SK-N-SH (cell line): ENCODE data around the gene PSMC5. TPM values are rescaled to one million over a fixed set of nuclear protein-coding genes. Genes with fewer than 3 reads are reported as not detected.
A peak's percentile ranks its signal among the peaks of the same experiment; 100 is the strongest.

Source experiments
- CTCF ChIA-PET: fragments of 300-600, 350-600 bp; formaldehyde crosslinking; extraction: SDS; loops from one replicate; lab custom pipeline; 2021; lab: Yijun Ruan, JAX
- POLR2A ChIA-PET: fragments of 350-600 bp; sonication (Branson Sonifier 250); formaldehyde crosslinking; extraction: SDS; loops from one replicate; lab custom pipeline; 2020; ENCODE audit warnings: antibody characterized with exemption, inconsistent platforms; lab: Yijun Ruan, JAX
- DNase-seq: peaks from one replicate; pipeline ENCODE4 v3.0.0; 2012
- H2AFZ ChIP-seq: fragments of 200-600 bp; sonication (generic); 2 replicates; pipeline ENCODE4 v1.8.1; 2016; ENCODE audit warnings: antibody characterized with exemption, mild to moderate bottlenecking, low read depth
- H3F3A ChIP-seq: fragments of 200-600 bp; sonication (generic); replicated peaks from 2 replicates; pipeline ENCODE3; 2016; ENCODE audit warnings: antibody characterized with exemption, mild to moderate bottlenecking; ENCODE audit not compliant: insufficient read depth
- H3K27ac ChIP-seq, 2 experiments: fragments of 200-500 bp in 1 of 2; fragments of 200-600 bp in 1 of 2; sonication (Bioruptor generic) in 1 of 2; sonication (generic), shearing (Covaris generic) in 1 of 2; 2 replicates each; pipeline versions ENCODE4 v1.5.1 to v1.6.1; 2014 to 2016; ENCODE audit warnings: low read depth in 2 of 2, inconsistent platforms in 1 of 2, low read length in 1 of 2, mild to moderate bottlenecking in 1 of 2, mixed read lengths in 1 of 2
- H3K27me3 ChIP-seq: fragments of 200-600 bp; sonication (generic), shearing (Covaris generic); 2 replicates; pipeline ENCODE4 v1.6.1; 2016; ENCODE audit warnings: mixed run types; ENCODE audit not compliant: insufficient read depth
- H3K36me3 ChIP-seq, 2 experiments: fragments of 200-500 bp in 1 of 2; fragments of 200-600 bp in 1 of 2; sonication (Bioruptor generic) in 1 of 2; sonication (generic) in 1 of 2; replicated peaks in 1 of 2; 2 replicates each; pipeline versions ENCODE3 to v1.5.1; 2014 to 2016; ENCODE audit warnings: low read length in 1 of 2, mild to moderate bottlenecking in 1 of 2; ENCODE audit not compliant: insufficient read depth in 2 of 2, control insufficient read depth in 1 of 2
- H3K4me1 ChIP-seq, 2 experiments: fragments of 200-500 bp in 1 of 2; fragments of 200-600 bp in 1 of 2; sonication (Bioruptor generic) in 1 of 2; sonication (generic), shearing (Covaris generic) in 1 of 2; 2 replicates each; pipeline versions ENCODE4 v1.5.1 to v1.6.1; 2014 to 2016; ENCODE audit warnings: low read depth in 1 of 2, low read length in 1 of 2, mixed run types in 1 of 2; ENCODE audit not compliant: insufficient read depth in 2 of 2, control insufficient read depth in 1 of 2
- H3K4me2 ChIP-seq: fragments of 200-600 bp; sonication (generic), shearing (Covaris generic); 2 replicates; pipeline ENCODE4 v1.6.1; 2017; ENCODE audit warnings: mixed run types
- H3K4me3 ChIP-seq, 2 experiments: fragments of 200-500 bp in 1 of 2; fragments of 200-600 bp in 1 of 2; sonication (Bioruptor generic) in 1 of 2; sonication (generic), shearing (Covaris generic) in 1 of 2; 2 replicates each; pipeline versions ENCODE4 v1.5.1 to v1.8.1; 2014 to 2016; ENCODE audit warnings: low read depth in 2 of 2, inconsistent platforms in 1 of 2, low read length in 1 of 2, mild to moderate bottlenecking in 1 of 2, mixed read lengths in 1 of 2, moderate library complexity in 1 of 2
- H3K79me2 ChIP-seq: fragments of 200-600 bp; sonication (generic); 2 replicates; pipeline ENCODE4 v1.8.1; 2017; ENCODE audit warnings: mild to moderate bottlenecking; ENCODE audit not compliant: insufficient read depth
- H3K9ac ChIP-seq: fragments of 200-600 bp; sonication (generic); 2 replicates; pipeline ENCODE4 v1.6.1; 2017; ENCODE audit warnings: mixed run types
- H3K9me2 ChIP-seq: fragments of 200-600 bp; sonication (generic); 2 replicates; pipeline ENCODE4 v1.6.1; 2017; ENCODE audit warnings: mixed run types
- H3K9me3 ChIP-seq: fragments of 200-600 bp; sonication (generic); 2 replicates; pipeline ENCODE4 v1.6.1; 2017; ENCODE audit warnings: mixed run types, mild to moderate bottlenecking, moderate library complexity
- H4K20me1 ChIP-seq: fragments of 200-600 bp; sonication (generic); 2 replicates; pipeline ENCODE4 v1.6.1; 2017; ENCODE audit warnings: mild to moderate bottlenecking, mixed run types; ENCODE audit not compliant: insufficient read depth
- CHD2 ChIP-seq: fragments of 150-350 bp; IDR thresholded peaks from 2 replicates; pipeline ENCODE4 v1.6.1; 2018; ENCODE audit warnings: low read length; ENCODE audit not compliant: partially characterized antibody
- EZH2phosphoT487 ChIP-seq: fragments of 200-600 bp; sonication (generic); IDR thresholded peaks from 2 replicates; pipeline ENCODE4 v1.6.1; 2017; ENCODE audit warnings: low read depth, mixed run types, mild to moderate bottlenecking, antibody characterized with exemption, moderate library complexity, borderline replicate concordance
- FOSL2 ChIP-seq: IDR thresholded peaks from 2 replicates; pipeline ENCODE4 v1.4.0; 2012; ENCODE audit warnings: low read depth, mild to moderate bottlenecking, moderate library complexity, borderline replicate concordance
- FOXM1 ChIP-seq: IDR thresholded peaks from 2 replicates; pipeline ENCODE4 v1.4.0; 2012; ENCODE audit warnings: low read depth, mild to moderate bottlenecking
- GABPA ChIP-seq: IDR thresholded peaks from 2 replicates; pipeline ENCODE4 v1.4.0; 2012; ENCODE audit warnings: low read depth, mild to moderate bottlenecking
- MAX ChIP-seq: IDR thresholded peaks from 2 replicates; pipeline ENCODE4 v1.4.0; 2012; ENCODE audit warnings: low read depth
- MXI1 ChIP-seq: IDR thresholded peaks from 2 replicates; pipeline ENCODE4 v1.6.1; 2012; ENCODE audit warnings: mild to moderate bottlenecking, low read depth, low read length, improper control_type of control experiment
- POLR2AphosphoS5 ChIP-seq: IDR thresholded peaks from 2 replicates; pipeline ENCODE4 v1.6.1; 2012; ENCODE audit warnings: low read depth, low read length
- RFX5 ChIP-seq: IDR thresholded peaks from 2 replicates; pipeline ENCODE4 v1.6.1; 2012; ENCODE audit warnings: mild to moderate bottlenecking, improper control_type of control experiment, low read length
- SIN3A ChIP-seq: IDR thresholded peaks from 2 replicates; pipeline ENCODE4 v1.6.1; 2012; ENCODE audit warnings: low read depth, mild to moderate bottlenecking, low read length, moderate library complexity, borderline replicate concordance
- SMC3 ChIP-seq: IDR thresholded peaks from 2 replicates; pipeline ENCODE4 v1.6.1; 2012; ENCODE audit warnings: low read depth, low read length, improper control_type of control experiment
- TCF12 ChIP-seq: IDR thresholded peaks from 2 replicates; pipeline ENCODE4 v1.4.0; 2012
- TEAD4 ChIP-seq: IDR thresholded peaks from 2 replicates; pipeline ENCODE4 v1.4.0; 2012; ENCODE audit warnings: mild to moderate bottlenecking, borderline replicate concordance; ENCODE audit not compliant: insufficient read depth
- WGBS: methylation state at CpG from one replicate; pipeline ENCODE4 v1.1.6; 2017; ENCODE audit warnings: low lambda C conversion rate; 5-methylcytosine and 5-hydroxymethylcytosine counted together
- polyA plus RNA-seq, 3 experiments: library from polyadenylated mRNA; depleted of rRNA; stranded (reverse); fragments of >200 nt; gene quantifications; 2 replicates each; pipeline ENCODE4 v1.2.3, GENCODE V29; 2012
- TF ChIP-seq, protein P1 (sequence below): IDR thresholded peaks from 2 replicates; pipeline ENCODE4 v1.4.0; 2012; ENCODE audit warnings: low read depth, borderline replicate concordance
- TF ChIP-seq, protein P2 (sequence below): IDR thresholded peaks from 2 replicates; pipeline ENCODE4 v1.4.0; 2012; ENCODE audit warnings: low read depth, borderline replicate concordance
- TF ChIP-seq, protein P3 (sequence below): IDR thresholded peaks from 2 replicates; pipeline ENCODE4; 2012
- TF ChIP-seq, protein P4 (sequence below): IDR thresholded peaks from 2 replicates; pipeline ENCODE4 v1.6.1; 2012; ENCODE audit warnings: mild to moderate bottlenecking, low read depth, low read length, moderate library complexity

The PSMC5 gene
- polyA plus RNA-seq, 1 of the 3 experiments (the other 2 are of a cell fraction), result 424 TPM

DNA sequence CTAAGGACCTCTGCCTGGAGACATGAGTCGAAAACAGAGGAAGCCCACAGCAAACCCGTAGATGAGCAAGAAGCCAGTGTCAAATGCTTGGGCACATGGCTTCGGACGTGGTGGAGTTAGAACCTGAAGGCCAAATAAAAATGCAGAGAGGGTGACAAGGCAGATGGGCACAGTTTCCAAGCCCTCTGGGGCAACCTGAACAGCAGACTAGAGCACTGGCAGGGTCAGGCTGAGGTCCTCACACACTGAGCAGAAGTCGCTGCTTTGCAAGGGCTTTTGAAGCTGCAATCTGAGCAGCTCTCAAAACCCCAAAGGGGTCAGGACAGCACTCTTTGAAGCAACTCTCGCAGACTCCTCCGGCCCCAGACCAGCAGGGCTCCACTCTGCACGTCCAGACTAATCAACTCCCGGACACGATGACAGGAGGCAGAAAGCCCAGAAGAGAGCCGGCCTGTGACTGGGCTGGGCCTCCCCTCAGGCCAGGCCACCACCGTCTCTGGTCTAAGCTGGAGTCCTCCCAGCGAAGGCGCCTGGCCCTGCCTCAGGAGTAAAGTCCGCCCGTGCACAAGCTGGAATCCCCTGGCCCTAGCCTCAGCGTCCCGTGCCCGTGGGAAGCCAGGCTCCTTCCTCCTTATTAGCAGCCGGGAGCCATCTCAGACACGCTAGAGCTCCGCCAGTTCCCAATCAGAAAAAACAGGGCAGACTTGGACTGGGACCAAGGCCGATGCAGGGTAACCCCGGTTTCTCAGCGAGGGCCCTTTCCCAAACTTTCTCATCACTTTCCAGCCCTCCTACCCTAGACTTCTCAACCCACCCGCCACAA is 14.3 kb downstream of the PSMC5 start (continued):
- TF ChIP-seq, protein P1, sequence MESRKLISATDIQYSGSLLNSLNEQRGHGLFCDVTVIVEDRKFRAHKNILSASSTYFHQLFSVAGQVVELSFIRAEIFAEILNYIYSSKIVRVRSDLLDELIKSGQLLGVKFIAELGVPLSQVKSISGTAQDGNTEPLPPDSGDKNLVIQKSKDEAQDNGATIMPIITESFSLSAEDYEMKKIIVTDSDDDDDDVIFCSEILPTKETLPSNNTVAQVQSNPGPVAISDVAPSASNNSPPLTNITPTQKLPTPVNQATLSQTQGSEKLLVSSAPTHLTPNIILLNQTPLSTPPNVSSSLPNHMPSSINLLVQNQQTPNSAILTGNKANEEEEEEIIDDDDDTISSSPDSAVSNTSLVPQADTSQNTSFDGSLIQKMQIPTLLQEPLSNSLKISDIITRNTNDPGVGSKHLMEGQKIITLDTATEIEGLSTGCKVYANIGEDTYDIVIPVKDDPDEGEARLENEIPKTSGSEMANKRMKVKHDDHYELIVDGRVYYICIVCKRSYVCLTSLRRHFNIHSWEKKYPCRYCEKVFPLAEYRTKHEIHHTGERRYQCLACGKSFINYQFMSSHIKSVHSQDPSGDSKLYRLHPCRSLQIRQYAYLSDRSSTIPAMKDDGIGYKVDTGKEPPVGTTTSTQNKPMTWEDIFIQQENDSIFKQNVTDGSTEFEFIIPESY, result peak; percentile 25; the same call in 1 of the 2 replicates
- TF ChIP-seq MAX (peak; percentile 31; the same call in 1 of the 2 replicates), SMC3 (peak; percentile 17; the same call in 1 of the 2 replicates), MXI1 (peak; percentile 91; the same call in 1 of the 2 replicates), FOXM1 (no peak), TCF12 (peak; percentile 96), GABPA (no peak), TEAD4 (no peak)
- TF ChIP-seq, protein P2, sequence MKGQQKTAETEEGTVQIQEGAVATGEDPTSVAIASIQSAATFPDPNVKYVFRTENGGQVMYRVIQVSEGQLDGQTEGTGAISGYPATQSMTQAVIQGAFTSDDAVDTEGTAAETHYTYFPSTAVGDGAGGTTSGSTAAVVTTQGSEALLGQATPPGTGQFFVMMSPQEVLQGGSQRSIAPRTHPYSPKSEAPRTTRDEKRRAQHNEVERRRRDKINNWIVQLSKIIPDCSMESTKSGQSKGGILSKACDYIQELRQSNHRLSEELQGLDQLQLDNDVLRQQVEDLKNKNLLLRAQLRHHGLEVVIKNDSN, result no peak
- TF ChIP-seq, protein P3, sequence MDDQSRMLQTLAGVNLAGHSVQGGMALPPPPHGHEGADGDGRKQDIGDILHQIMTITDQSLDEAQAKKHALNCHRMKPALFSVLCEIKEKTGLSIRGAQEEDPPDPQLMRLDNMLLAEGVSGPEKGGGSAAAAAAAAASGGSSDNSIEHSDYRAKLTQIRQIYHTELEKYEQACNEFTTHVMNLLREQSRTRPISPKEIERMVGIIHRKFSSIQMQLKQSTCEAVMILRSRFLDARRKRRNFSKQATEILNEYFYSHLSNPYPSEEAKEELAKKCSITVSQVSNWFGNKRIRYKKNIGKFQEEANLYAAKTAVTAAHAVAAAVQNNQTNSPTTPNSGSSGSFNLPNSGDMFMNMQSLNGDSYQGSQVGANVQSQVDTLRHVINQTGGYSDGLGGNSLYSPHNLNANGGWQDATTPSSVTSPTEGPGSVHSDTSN, result peak; percentile 96

GRCh38 chr17:63842173-63842539 is 14.9 kb downstream of the PSMC5 start:
- Histone ChIP-seq H3K4me1 (peaks cover 27 to 41% of the 10 kb centered on the region in 2 experiments), H3K9me2 (no peaks in the 10 kb centered on the region), H3K9ac (peak overlapping the region; percentile 89), H2AFZ (peak overlapping the region; percentile 68), H3K27me3 (no peaks in the 10 kb centered on the region), H3K4me2 (peak overlapping the region; percentile 93), H4K20me1 (peaks cover 21% of the 10 kb centered on the region; the same call in 1 of the 2 replicates), H3F3A (peaks cover 9% of the 10 kb centered on the region), H3K27ac (peak overlapping the region; percentile 67 to 97), H3K79me2 (peaks cover 51% of the 10 kb centered on the region), H3K36me3 (peaks cover 0 to 3% of the 10 kb centered on the region in 2 experiments), H3K4me3 (peak overlapping the region; percentile 59 to 76), H3K9me3 (no peaks in the 10 kb centered on the region)
- 0% methylated on average over 12 of the region's 36 CpGs for WGBS
- ChIA-PET CTCF (interaction anchor here (0.7 to 9.1 kb wide), 6 partner anchors 14 to 68 kb away, joined by 3 to 96 read pairs (median 5); partner anchors contain the start of genes CCDC47, DDX42, FTSJ3 and PSMC5), POLR2A (interaction anchor here (1.1 to 9.2 kb wide), 5 partner anchors 12 to 664 kb away, joined by 3 to 108 read pairs (median 5); partner anchors contain the start of genes CCDC47, CEP95, DDX42 and DDX5)
- no peak for DNase-seq
- TF ChIP-seq FOSL2, result no peak
- TF ChIP-seq MXI1, result no peak
- TF ChIP-seq, protein P3, result no peak
- TF ChIP-seq, protein P2, result no peak
- TF ChIP-seq EZH2phosphoT487, result no peak
- no peak for TF ChIP-seq POLR2AphosphoS5
- TF ChIP-seq, protein P4, sequence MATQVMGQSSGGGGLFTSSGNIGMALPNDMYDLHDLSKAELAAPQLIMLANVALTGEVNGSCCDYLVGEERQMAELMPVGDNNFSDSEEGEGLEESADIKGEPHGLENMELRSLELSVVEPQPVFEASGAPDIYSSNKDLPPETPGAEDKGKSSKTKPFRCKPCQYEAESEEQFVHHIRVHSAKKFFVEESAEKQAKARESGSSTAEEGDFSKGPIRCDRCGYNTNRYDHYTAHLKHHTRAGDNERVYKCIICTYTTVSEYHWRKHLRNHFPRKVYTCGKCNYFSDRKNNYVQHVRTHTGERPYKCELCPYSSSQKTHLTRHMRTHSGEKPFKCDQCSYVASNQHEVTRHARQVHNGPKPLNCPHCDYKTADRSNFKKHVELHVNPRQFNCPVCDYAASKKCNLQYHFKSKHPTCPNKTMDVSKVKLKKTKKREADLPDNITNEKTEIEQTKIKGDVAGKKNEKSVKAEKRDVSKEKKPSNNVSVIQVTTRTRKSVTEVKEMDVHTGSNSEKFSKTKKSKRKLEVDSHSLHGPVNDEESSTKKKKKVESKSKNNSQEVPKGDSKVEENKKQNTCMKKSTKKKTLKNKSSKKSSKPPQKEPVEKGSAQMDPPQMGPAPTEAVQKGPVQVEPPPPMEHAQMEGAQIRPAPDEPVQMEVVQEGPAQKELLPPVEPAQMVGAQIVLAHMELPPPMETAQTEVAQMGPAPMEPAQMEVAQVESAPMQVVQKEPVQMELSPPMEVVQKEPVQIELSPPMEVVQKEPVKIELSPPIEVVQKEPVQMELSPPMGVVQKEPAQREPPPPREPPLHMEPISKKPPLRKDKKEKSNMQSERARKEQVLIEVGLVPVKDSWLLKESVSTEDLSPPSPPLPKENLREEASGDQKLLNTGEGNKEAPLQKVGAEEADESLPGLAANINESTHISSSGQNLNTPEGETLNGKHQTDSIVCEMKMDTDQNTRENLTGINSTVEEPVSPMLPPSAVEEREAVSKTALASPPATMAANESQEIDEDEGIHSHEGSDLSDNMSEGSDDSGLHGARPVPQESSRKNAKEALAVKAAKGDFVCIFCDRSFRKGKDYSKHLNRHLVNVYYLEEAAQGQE, result no peak
- TF ChIP-seq RFX5, result no peak
- TF ChIP-seq TEAD4, result no peak
- TF ChIP-seq SIN3A, result no peak
- TF ChIP-seq MAX, result no peak
- TF ChIP-seq CHD2, result no peak
